HCT116 (cell line): ENCODE data around the gene POU5F2. TPM values are rescaled to one million over a fixed set of nuclear protein-coding genes. Genes with fewer than 3 reads are reported as not detected.

Experiments
- ATAC-seq: fragments of 200-7000 bp; cut with Tn5 transposase; 2 replicates; pipeline ENCODE4 v1.9.1; 2020; ENCODE audit warnings: mild to moderate bottlenecking, moderate library complexity
- BruUV-seq: library from RNA; stranded (reverse); fragments of 400-500 nt; replicated peaks from 2 replicates; lab custom pipeline; 2021; lab: Mats Ljungman, UMichigan
- CTCF ChIA-PET: fragments of 300-600 bp; sonication (Branson Sonifier 250); formaldehyde crosslinking; loops from one replicate; lab custom pipeline; 2021; ENCODE audit warnings: antibody characterized with exemption; lab: Charles Lee
- POLR2A ChIA-PET: fragments of 300-600, 350-600 bp; sonication (Branson Sonifier 250); formaldehyde crosslinking; loops from one replicate; lab custom pipeline; 2021; ENCODE audit warnings: antibody characterized with exemption; lab: Charles Lee
- RAD21 ChIA-PET, 2 experiments: fragments of 300-600 bp; sonication (Branson Sonifier 250); formaldehyde crosslinking; loops; one replicate each; lab custom pipeline; 2023; ENCODE audit warnings: low total read pairs in 2 of 2; ENCODE audit not compliant: uncharacterized antibody in 2 of 2, unreplicated experiment in 2 of 2, low non-redundant PET in 1 of 2; lab: Charles Lee
- DNase-seq: peaks from one replicate; pipeline ENCODE4 v3.0.0-alpha.2; 2010; ENCODE audit warnings: low read depth, low spot score
- H2AFZ ChIP-seq: fragments of 200-600 bp; shearing (Covaris generic), sonication (generic); 2 replicates; pipeline ENCODE4 v1.6.1; 2017; ENCODE audit warnings: low read depth, mixed run types, mixed read lengths, antibody characterized with exemption, low read length; ENCODE audit not compliant: poor library complexity, severe bottlenecking
- H3K27ac ChIP-seq: 2 replicates; pipeline ENCODE4 v1.5.1; 2012; ENCODE audit warnings: low read depth, low read length
- H3K27me3 ChIP-seq: fragments of 200-600 bp; sonication (generic); 2 replicates; pipeline ENCODE4 v1.6.1; 2016; ENCODE audit warnings: mixed run types, low read length, mixed read lengths; ENCODE audit not compliant: insufficient read depth
- H3K36me3 ChIP-seq, 2 experiments: fragments of 200-500 bp in 1 of 2; fragments of 200-600 bp in 1 of 2; sonication (Bioruptor generic) in 1 of 2; sonication (generic) in 1 of 2; 2 replicates each; pipeline versions ENCODE4 v1.5.1 to v1.6.1; 2014 to 2016; ENCODE audit warnings: low read length in 2 of 2, inconsistent platforms in 1 of 2, mixed read lengths in 1 of 2, mixed run types in 1 of 2; ENCODE audit not compliant: insufficient read depth in 2 of 2, control insufficient read depth in 1 of 2
- H3K4me1 ChIP-seq, 2 experiments: fragments of 200-600 bp in 1 of 2; sonication (generic) in 1 of 2; 2 replicates each; pipeline versions ENCODE4 v1.5.1 to v1.6.1; 2012 to 2017; ENCODE audit warnings: low read length in 2 of 2, inconsistent platforms in 1 of 2, mild to moderate bottlenecking in 1 of 2, mixed read lengths in 1 of 2, mixed run types in 1 of 2, moderate library complexity in 1 of 2; ENCODE audit not compliant: insufficient read depth in 2 of 2, control insufficient read depth in 1 of 2
- H3K4me2 ChIP-seq: fragments of 200-600 bp; sonication (generic); 2 replicates; pipeline ENCODE4 v1.6.1; 2017; ENCODE audit warnings: mixed run types, low read length, mixed read lengths
- H3K4me3 ChIP-seq, 2 experiments: fragments of 200-600 bp in 1 of 2; sonication (generic) in 1 of 2; replicated peaks in 1 of 2; 2 replicates each; pipeline ENCODE4 v1.5.1; 2011 to 2016; ENCODE audit warnings: low read length in 2 of 2, control low read depth in 1 of 2, low read depth in 1 of 2, mild to moderate bottlenecking in 1 of 2, mixed read lengths in 1 of 2, mixed run types in 1 of 2
- H3K79me2 ChIP-seq: fragments of 200-600 bp; sonication (generic); 2 replicates; pipeline ENCODE4 v1.6.1; 2017; ENCODE audit warnings: mild to moderate bottlenecking, mixed run types, low read length, moderate library complexity, mixed read lengths; ENCODE audit not compliant: insufficient read depth
- H3K9ac ChIP-seq: fragments of 200-600 bp; sonication (generic); 2 replicates; pipeline ENCODE4 v1.6.1; 2016; ENCODE audit warnings: low read length, mixed read lengths
- H3K9me2 ChIP-seq: fragments of 200-600 bp; sonication (generic), shearing (Covaris generic); 2 replicates; pipeline ENCODE4 v1.6.1; 2017; ENCODE audit warnings: mixed run types, mild to moderate bottlenecking, moderate library complexity; ENCODE audit not compliant: insufficient read depth
- H3K9me3 ChIP-seq, 2 experiments: fragments of 200-500 bp in 1 of 2; fragments of 200-600 bp in 1 of 2; sonication (Bioruptor generic) in 1 of 2; sonication (generic) in 1 of 2; 2 replicates each; pipeline ENCODE4 v1.6.1; 2014 to 2017; ENCODE audit warnings: low read length in 2 of 2, mixed read lengths in 2 of 2, inconsistent platforms in 1 of 2, low read depth in 1 of 2, mild to moderate bottlenecking in 1 of 2, mixed run types in 1 of 2, moderate library complexity in 1 of 2; ENCODE audit not compliant: control insufficient read depth in 1 of 2, insufficient read depth in 1 of 2
- H4K20me1 ChIP-seq: fragments of 200-600 bp; sonication (generic), shearing (Covaris generic); 2 replicates; pipeline ENCODE4 v1.6.1; 2017; ENCODE audit warnings: mixed run types, mild to moderate bottlenecking, moderate library complexity; ENCODE audit not compliant: insufficient read depth
- CEBPB ChIP-seq: IDR thresholded peaks from 2 replicates; pipeline ENCODE4 v1.6.1; 2012; ENCODE audit warnings: low read depth
- CTCF ChIP-seq, 3 experiments: fragments of 200-600 bp in 1 of 3; sonication (generic) in 1 of 3; IDR thresholded peaks in 2 of 3; conservative IDR thresholded peaks in 1 of 3; 2 replicates each; pipeline ENCODE4 v1.5.1; 2012 to 2017; ENCODE audit warnings: low read depth in 2 of 3, low read length in 2 of 3, antibody characterized with exemption in 1 of 3, borderline replicate concordance in 1 of 3, control low read depth in 1 of 3, mild to moderate bottlenecking in 1 of 3, mixed read lengths in 1 of 3, mixed run types in 1 of 3, moderate library complexity in 1 of 3; ENCODE audit not compliant: insufficient read depth in 1 of 3
- ELF1 ChIP-seq: IDR thresholded peaks from 2 replicates; pipeline ENCODE4 v1.6.1; 2012; ENCODE audit warnings: low read depth, borderline replicate concordance
- EZH2 ChIP-seq: fragments of 200-600 bp; sonication (generic); IDR thresholded peaks from 2 replicates; pipeline ENCODE4 v1.6.1; 2017; ENCODE audit warnings: antibody characterized with exemption, mixed run types
- EZH2phosphoT487 ChIP-seq: fragments of 200-600 bp; IDR thresholded peaks from 2 replicates; pipeline ENCODE4 v1.6.1; 2018; ENCODE audit warnings: antibody characterized with exemption, borderline replicate concordance
- JUND ChIP-seq: IDR thresholded peaks from 2 replicates; pipeline ENCODE4 v1.6.1; 2012
- POLR2A ChIP-seq: IDR thresholded peaks from 2 replicates; pipeline ENCODE4 v1.7.0; 2011; ENCODE audit warnings: borderline replicate concordance; ENCODE audit not compliant: insufficient read depth, insufficient read length; ENCODE audit errors: extremely low read depth
- POLR2AphosphoS5 ChIP-seq: IDR thresholded peaks from 2 replicates; pipeline ENCODE4 v1.6.1; 2011; ENCODE audit warnings: mild to moderate bottlenecking, low read depth, low read length, moderate library complexity
- RAD21 ChIP-seq: IDR thresholded peaks from 2 replicates; pipeline ENCODE4 v1.6.1; 2012; ENCODE audit warnings: low read depth, mild to moderate bottlenecking
- REST ChIP-seq: IDR thresholded peaks from 2 replicates; pipeline ENCODE4 v1.6.1; 2012; ENCODE audit warnings: low read depth
- SIN3A ChIP-seq: IDR thresholded peaks from 2 replicates; pipeline ENCODE4 v1.6.1; 2012; ENCODE audit warnings: low read depth
- SP1 ChIP-seq: IDR thresholded peaks from 2 replicates; pipeline ENCODE4 v1.6.1; 2012; ENCODE audit warnings: low read depth
- SRF ChIP-seq: IDR thresholded peaks from 2 replicates; pipeline ENCODE4 v1.6.1; 2012; ENCODE audit warnings: low read depth
- YY1 ChIP-seq: IDR thresholded peaks from 2 replicates; pipeline ENCODE4 v1.6.1; 2011; ENCODE audit warnings: low read length, low read depth, moderate library complexity, mild to moderate bottlenecking; ENCODE audit not compliant: insufficient replicate concordance; ENCODE audit errors: extremely low read depth
- ZFX ChIP-seq: fragments of 450-650 bp; IDR thresholded peaks from 2 replicates; pipeline ENCODE4 v1.6.1; 2017
- ZNF274 ChIP-seq: fragments of 200-500 bp; sonication (Bioruptor generic); IDR thresholded peaks from 2 replicates; pipeline ENCODE4 v1.6.1; 2014; ENCODE audit warnings: mild to moderate bottlenecking, low read depth, low read length, inconsistent platforms
- intact Hi-C: fragments of 100-400 bp; cut with micrococcal nuclease; formaldehyde crosslinking; loops from 2 replicates; pipeline ENCODE4 v1.10.0; 2022
- total RNA-seq: library from RNA; stranded (reverse); gene quantifications from one replicate; pipeline ENCODE4 v1.2.1, GENCODE V29; 2021; ENCODE audit not compliant: unreplicated experiment
- TF ChIP-seq, protein P1 (sequence below): IDR thresholded peaks from 2 replicates; pipeline ENCODE4 v1.6.1; 2012

The POU5F2 gene
- total RNA-seq, 1 experiment from 2014 or later, result 0.44 TPM

- Histone ChIP-seq H3K36me3 (no peaks in the 10 kb centered on the region), H3K4me2 (no peak overlapping the region), H3K9ac (no peak overlapping the region), H3K9me3 (no peaks in the 10 kb centered on the region), H3K4me1 (no peaks in the 10 kb centered on the region), H3K79me2 (no peaks in the 10 kb centered on the region), H4K20me1 (no peaks in the 10 kb centered on the region), H2AFZ (no peak overlapping the region), H3K27me3 (no peaks in the 10 kb centered on the region), H3K9me2 (no peaks in the 10 kb centered on the region), H3K4me3 (no peak overlapping the region), H3K27ac (no peak overlapping the region)
- intact Hi-C loops, result no loop called here
- TF ChIP-seq EZH2phosphoT487 (no peak), CEBPB (no peak), ZNF274 (no peak), EZH2 (no peak)
- RAD21 ChIA-PET, result no interaction called here
- CTCF ChIA-PET, result no interaction called here
- BruUV-seq, result no TSS peak
- ATAC-seq, result no peak
- DNase-seq, result no peak
- POLR2A ChIA-PET, result no interaction called here
Observed at GRCh38 chr5:93782978-93783377, 41.6 kb upstream of the POU5F2 start.

DNA sequence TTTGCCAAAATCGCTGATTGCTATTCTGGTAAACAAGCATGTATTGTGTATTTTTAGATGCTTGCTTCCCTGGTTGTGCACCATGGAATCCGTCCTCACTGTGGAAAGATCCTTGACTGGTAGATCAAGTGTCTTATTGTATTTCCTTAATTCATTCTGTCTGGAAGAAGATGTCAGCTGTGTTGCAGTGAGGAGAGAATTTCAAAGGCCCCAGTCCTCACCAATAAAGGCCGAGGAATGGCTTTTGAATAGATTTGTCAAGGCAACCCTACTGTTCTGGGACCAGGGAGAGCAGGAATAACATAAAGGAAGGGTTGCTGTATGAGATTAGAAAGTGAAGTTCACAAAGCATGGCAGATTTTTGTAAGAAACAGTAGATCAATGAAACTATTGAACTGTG lies 36.2 kb upstream of the POU5F2 start:
- RAD21 ChIA-PET, result no interaction called here
- DNase-seq (no peak), ATAC-seq (no peak)
- Histone ChIP-seq H3K4me1 (no peaks in the 10 kb centered on the region), H3K9me3 (no peaks in the 10 kb centered on the region), H2AFZ (no peak overlapping the region), H3K4me2 (no peak overlapping the region), H3K79me2 (no peaks in the 10 kb centered on the region), H3K9ac (no peak overlapping the region), H3K27ac (no peak overlapping the region), H3K4me3 (no peak overlapping the region), H4K20me1 (0 out of 2 replicates have a peak, but pooled peaks cover 3% of the 10 kb centered on the region), H3K9me2 (no peaks in the 10 kb centered on the region), H3K36me3 (no peaks in the 10 kb centered on the region), H3K27me3 (no peaks in the 10 kb centered on the region)
- no TSS peak for BruUV-seq
- intact Hi-C loops, result no loop called here
- CTCF ChIA-PET, result no interaction called here
- POLR2A ChIA-PET, result no interaction called here
- TF ChIP-seq ZFX (no peak), ELF1 (no peak), POLR2AphosphoS5 (no peak), RAD21 (no peak), JUND (no peak), SIN3A (no peak), POLR2A (no peak), CTCF (IDR thresholded peaks at IDR 0.05 in 2 of 3, conservative IDR thresholded peaks at IDR 0.05 in 1 of 3; ENCODE audit: borderline replicate concordance in 1 of 3, insufficient read depth in 1 of 3, low read depth in 2 of 3, low read length in 2 of 3) (no peak), SP1 (no peak), YY1 (no peak), EZH2 (no peak), REST (no peak), CEBPB (no peak), SRF (no peak), EZH2phosphoT487 (no peak)
- TF ChIP-seq, protein P1, sequence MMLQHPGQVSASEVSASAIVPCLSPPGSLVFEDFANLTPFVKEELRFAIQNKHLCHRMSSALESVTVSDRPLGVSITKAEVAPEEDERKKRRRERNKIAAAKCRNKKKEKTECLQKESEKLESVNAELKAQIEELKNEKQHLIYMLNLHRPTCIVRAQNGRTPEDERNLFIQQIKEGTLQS, result no peak
